Measurements from ENCODE around the gene ATAD3B.
"Not testable (repeated sequence)": the region's sequence is repeated elsewhere in the genome, so short reads cannot be mapped to it uniquely, and the experiment has no call there.

Gene ATAD3B

GRCh38 chr1:1521331-1521730 lies 49.8 kb downstream of the ATAD3B start:
- H3K4me1 ChIP-seq (ENCODE audit: insufficient read depth, insufficient read length), result no peaks in the 10 kb centered on the region
- no peak for DNase-seq (ENCODE audit: low read depth, low spot score)
- no peak overlapping the region for H3K4me3 ChIP-seq (ENCODE audit: insufficient read length, low read depth)
- peaks cover 53% of the 10 kb centered on the region for H3K36me3 ChIP-seq (ENCODE audit: insufficient read depth, insufficient read length, low read length)
- no peak overlapping the region for H3K9ac ChIP-seq (ENCODE audit: insufficient read length, low read depth)
- no peaks in the 10 kb centered on the region for H3K9me3 ChIP-seq (ENCODE audit: insufficient read depth, low read length)
- H3K27me3 ChIP-seq (ENCODE audit: insufficient read depth, insufficient read length), result no peaks in the 10 kb centered on the region
- TF ChIP-seq ZNF274 (IDR thresholded peaks at IDR 0.05; ENCODE audit: low read depth, low read length) (no peak), SUZ12 (IDR thresholded peaks at IDR 0.05; ENCODE audit: extremely low read depth, insufficient read depth, insufficient read length) (no peak), YY1 (IDR thresholded peaks at IDR 0.05; ENCODE audit: insufficient read depth, insufficient read length) (no peak)

GRCh38 chr1:1522536-1522935 lies 51.0 kb downstream of the ATAD3B start:
- not testable (repeated sequence) for H3K9me3 ChIP-seq (ENCODE audit: insufficient read depth, low read length); H3K4me1 ChIP-seq (ENCODE audit: insufficient read depth, insufficient read length); DNase-seq (ENCODE audit: low read depth, low spot score); H3K9ac ChIP-seq (ENCODE audit: insufficient read length, low read depth); H3K4me3 ChIP-seq (ENCODE audit: insufficient read length, low read depth); H3K27me3 ChIP-seq (ENCODE audit: insufficient read depth, insufficient read length)
- H3K36me3 ChIP-seq (ENCODE audit: insufficient read depth, insufficient read length, low read length), result peaks cover 54% of the 10 kb centered on the region

- not testable (repeated sequence) for H3K4me3 ChIP-seq (ENCODE audit: insufficient read length, low read depth); H3K27me3 ChIP-seq (ENCODE audit: insufficient read depth, insufficient read length); H3K4me1 ChIP-seq (ENCODE audit: insufficient read depth, insufficient read length); H3K9ac ChIP-seq (ENCODE audit: insufficient read length, low read depth); H3K9me3 ChIP-seq (ENCODE audit: insufficient read depth, low read length); DNase-seq (ENCODE audit: low read depth, low spot score)
- peaks cover 51% of the 10 kb centered on the region for H3K36me3 ChIP-seq (ENCODE audit: insufficient read depth, insufficient read length, low read length)
These were observed 51.7 kb downstream of the ATAD3B start for GRCh38 chr1:1523226-1523625.

- not testable (repeated sequence) for DNase-seq (ENCODE audit: low read depth, low spot score); H3K9me3 ChIP-seq (ENCODE audit: insufficient read depth, low read length); H3K27me3 ChIP-seq (ENCODE audit: insufficient read depth, insufficient read length); H3K4me1 ChIP-seq (ENCODE audit: insufficient read depth, insufficient read length); H3K4me3 ChIP-seq (ENCODE audit: insufficient read length, low read depth); H3K9ac ChIP-seq (ENCODE audit: insufficient read length, low read depth)
- peaks cover 52% of the 10 kb centered on the region for H3K36me3 ChIP-seq (ENCODE audit: insufficient read depth, insufficient read length, low read length)
These were observed 52.1 kb downstream of the ATAD3B start for GRCh38 chr1:1523651-1524050.

- not testable (repeated sequence) for H3K27me3 ChIP-seq (ENCODE audit: insufficient read depth, insufficient read length); H3K4me1 ChIP-seq (ENCODE audit: insufficient read depth, insufficient read length); H3K4me3 ChIP-seq (ENCODE audit: insufficient read length, low read depth); H3K9ac ChIP-seq (ENCODE audit: insufficient read length, low read depth); H3K9me3 ChIP-seq (ENCODE audit: insufficient read depth, low read length); DNase-seq (ENCODE audit: low read depth, low spot score)
- H3K36me3 ChIP-seq (ENCODE audit: insufficient read depth, insufficient read length, low read length), result peaks cover 61% of the 10 kb centered on the region
These were observed 53.3 kb downstream of the ATAD3B start for GRCh38 chr1:1524750-1525383.

GRCh38 chr1:1526476-1526875 lies 54.9 kb downstream of the ATAD3B start:
- H3K27me3 ChIP-seq (ENCODE audit: insufficient read depth, insufficient read length); H3K4me1 ChIP-seq (ENCODE audit: insufficient read depth, insufficient read length); H3K9ac ChIP-seq (ENCODE audit: insufficient read length, low read depth); H3K9me3 ChIP-seq (ENCODE audit: insufficient read depth, low read length); DNase-seq (ENCODE audit: low read depth, low spot score); H3K4me3 ChIP-seq (ENCODE audit: insufficient read length, low read depth): not testable (repeated sequence)
- peaks cover 53% of the 10 kb centered on the region for H3K36me3 ChIP-seq (ENCODE audit: insufficient read depth, insufficient read length, low read length)

GRCh38 chr1:1527092-1527816 lies 55.7 kb downstream of the ATAD3B start:
- Histone ChIP-seq H3K9ac (ENCODE audit: insufficient read length, low read depth) (no peak overlapping the region), H3K9me3 (ENCODE audit: insufficient read depth, low read length) (peaks cover 11% of the 10 kb centered on the region; the same call in 1 of the 2 replicates), H3K4me1 (ENCODE audit: insufficient read depth, insufficient read length) (no peaks in the 10 kb centered on the region), H3K27me3 (ENCODE audit: insufficient read depth, insufficient read length) (no peaks in the 10 kb centered on the region), H3K36me3 (ENCODE audit: insufficient read depth, insufficient read length, low read length) (peaks cover 50% of the 10 kb centered on the region), H3K4me3 (ENCODE audit: insufficient read length, low read depth) (no peak overlapping the region)
- TF ChIP-seq ZNF274 (IDR thresholded peaks at IDR 0.05; ENCODE audit: low read depth, low read length), result no peak
- TF ChIP-seq SUZ12 (IDR thresholded peaks at IDR 0.05; ENCODE audit: extremely low read depth, insufficient read depth, insufficient read length), result no peak
- TF ChIP-seq YY1 (IDR thresholded peaks at IDR 0.05; ENCODE audit: insufficient read depth, insufficient read length), result no peak
- DNase-seq (ENCODE audit: low read depth, low spot score), result no peak

All from NT2/D1 (cell line).